GM19193 (cell line): Measurements from ENCODE around the gene UNC13B.

Experiments used
- POLR2A ChIP-seq: IDR thresholded peaks from 4 replicates; pipeline ENCODE4 v1.6.1; 2011; ENCODE audit not compliant: insufficient read depth, insufficient read length; ENCODE audit errors: extremely low read depth

UNC13B gene

DNA sequence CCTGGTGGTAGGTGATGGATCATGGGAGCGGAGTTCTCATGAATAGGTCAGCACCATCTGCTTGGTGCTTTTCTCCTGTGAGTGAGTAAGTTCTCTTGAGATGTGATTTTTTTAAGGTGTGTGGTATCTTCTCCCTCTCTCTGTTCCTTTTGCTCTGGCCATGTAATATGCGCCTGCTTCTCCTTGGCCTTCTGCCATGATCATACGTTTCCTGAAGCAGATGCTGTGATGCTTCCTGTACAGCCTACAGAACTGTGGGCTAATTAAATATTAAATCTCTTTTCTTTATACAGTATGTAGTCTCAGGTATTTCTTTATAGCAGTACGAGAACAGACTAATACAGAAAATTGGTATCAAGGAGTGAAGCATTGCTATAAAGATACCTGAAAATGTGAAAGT, 36.4 kb downstream of the UNC13B start:
- TF ChIP-seq POLR2A, result no peak

DNA sequence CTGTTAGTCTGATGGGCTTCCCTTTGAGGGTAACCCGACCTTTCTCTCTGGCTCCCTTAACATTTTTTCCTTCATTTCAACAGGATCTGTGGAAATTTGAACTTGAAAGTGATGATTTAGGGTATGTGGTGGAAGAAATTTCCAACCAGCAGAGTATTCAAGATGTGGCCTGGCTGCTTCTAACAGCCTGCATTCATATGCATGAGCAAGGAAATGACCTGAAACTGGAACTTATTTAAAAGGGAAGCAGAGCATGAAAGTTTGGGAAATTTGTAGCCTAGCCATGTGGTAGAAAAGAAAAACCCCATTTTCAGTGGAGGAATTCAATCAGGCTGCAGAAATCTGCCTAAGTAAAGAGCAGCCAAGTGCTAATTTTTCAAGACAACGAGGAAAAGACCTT, 41.7 kb downstream of the UNC13B start:
- no peak for TF ChIP-seq POLR2A

DNA sequence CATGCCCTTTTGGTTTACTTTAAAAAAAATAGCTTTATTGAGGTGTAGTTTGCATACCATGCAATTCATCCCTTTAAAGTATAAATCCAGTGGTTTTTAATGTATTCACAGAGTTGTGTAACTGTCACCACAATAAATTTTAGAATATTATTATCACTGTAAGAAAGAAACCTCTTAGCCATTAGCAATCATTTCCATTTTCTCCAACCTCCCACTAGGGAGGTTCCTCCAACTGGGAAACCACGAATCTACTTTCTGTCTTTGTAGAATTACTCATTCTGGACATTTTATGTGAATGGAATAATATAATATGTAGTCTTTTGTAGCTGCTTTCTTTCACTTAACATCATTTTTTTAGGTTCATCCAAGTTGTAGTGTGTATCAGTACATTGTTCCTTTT, 43.5 kb downstream of the UNC13B start:
- TF ChIP-seq POLR2A, result no peak

DNA sequence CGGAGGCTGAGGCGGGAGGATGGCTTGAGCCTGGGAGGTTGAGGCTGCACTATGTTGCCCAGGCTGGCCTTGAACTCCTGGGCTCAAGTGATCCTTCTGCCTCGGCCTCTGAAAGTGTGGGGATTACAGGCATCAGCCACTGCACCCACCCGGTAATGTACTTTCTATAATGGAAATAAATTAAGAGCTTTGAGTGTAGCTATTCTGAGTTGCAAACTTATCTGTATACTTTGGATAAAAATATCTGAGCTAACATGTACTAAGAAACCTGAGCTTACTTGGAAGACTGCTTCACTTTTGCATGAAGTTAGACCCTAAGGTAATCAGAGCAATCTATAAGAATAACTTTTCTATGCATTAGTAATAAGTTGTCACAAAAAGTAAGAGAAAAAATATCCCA, 50.0 kb downstream of the UNC13B start:
- no peak for TF ChIP-seq POLR2A

DNA sequence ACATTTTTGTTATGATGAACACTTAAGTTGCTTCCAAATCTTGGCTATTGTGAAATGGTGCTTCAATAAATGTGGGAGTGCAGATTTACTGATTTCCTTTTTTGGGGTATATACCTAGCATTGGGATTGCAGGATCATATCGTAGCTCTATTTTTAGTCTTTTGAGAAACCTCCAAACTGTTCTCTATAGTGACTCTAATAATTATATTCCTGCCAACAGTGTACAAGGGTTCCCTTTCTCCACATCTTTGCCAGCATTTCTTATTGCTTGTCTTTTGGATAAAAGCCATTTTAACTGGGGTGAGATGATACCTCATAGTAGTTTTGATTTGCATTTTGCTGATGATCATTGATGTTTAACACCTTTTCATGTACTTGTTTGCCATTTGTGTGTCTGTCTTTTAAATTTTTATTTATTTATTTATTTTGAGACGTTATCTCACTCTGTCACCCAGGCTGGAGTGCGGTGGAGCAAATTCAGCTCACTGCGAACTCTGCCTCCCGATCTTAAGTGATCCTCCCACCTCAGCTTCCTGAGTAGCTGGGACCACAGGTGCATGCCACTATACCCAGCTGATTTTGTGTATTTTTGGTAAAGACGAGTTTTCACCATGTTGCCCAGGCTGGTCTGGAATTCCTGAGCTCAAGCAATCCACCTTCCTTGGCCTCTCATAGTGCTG, 59.0 kb downstream of the UNC13B start:
- no peak for TF ChIP-seq POLR2A

DNA sequence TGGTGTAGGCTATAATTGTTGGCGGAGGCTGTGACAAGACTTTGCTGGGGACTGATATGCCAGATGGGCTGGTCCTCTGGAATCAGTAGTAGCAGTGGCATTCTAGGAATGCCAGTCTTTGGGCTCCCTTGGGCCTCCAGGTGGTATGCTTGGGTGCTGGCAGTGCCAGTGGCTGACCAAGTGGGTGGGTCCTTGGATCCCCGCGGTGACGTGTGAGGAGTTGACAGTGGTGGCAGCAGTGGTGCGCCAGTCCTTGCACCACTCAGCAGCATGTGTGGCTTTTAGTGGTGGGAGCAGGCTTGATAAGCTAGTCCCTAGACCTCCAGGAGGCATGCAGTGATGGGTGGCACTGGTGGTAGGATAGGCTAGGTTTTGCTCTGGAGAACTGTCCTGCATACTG, 63.9 kb downstream of the UNC13B start:
- TF ChIP-seq POLR2A, result no peak

DNA sequence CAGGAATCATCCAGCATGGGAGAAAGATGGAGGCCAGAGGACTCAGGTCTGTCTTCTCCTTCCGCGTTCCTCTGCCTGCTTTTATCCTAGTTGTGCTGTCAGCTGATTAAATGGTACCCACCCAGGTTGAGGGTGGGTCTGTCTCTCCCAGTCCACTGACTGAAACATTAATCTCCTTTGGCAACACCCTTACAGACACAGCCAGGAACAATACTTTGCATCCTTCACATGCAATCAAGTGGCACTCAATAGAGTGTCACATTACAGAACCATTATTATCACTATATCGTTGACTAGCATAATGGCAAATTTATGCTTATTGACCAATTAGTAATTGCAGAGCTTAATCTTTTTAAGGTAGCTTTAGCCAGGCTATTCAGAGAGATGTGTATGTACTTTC, 64.8 kb downstream of the UNC13B start:
- no peak for TF ChIP-seq POLR2A

DNA sequence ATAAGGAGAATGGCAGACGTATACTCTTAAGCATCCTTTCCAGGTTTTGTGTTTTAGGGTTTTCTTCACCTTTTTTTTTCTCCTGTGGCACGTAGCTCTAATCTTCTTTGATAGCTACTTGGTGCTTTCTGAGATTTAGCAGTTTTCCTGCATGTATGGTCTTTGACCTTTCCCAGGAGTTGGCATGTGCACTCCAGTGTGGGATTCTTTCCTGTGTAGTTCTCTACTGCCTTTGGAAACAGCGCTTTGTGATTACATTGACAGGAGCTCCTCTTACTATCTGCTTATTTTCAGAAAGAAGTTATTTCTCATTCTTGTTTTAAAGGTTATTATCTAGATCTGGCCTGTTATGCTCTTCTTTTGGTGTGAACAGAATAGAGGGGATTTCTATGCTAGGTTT, 65.5 kb downstream of the UNC13B start:
- TF ChIP-seq POLR2A, result no peak

DNA sequence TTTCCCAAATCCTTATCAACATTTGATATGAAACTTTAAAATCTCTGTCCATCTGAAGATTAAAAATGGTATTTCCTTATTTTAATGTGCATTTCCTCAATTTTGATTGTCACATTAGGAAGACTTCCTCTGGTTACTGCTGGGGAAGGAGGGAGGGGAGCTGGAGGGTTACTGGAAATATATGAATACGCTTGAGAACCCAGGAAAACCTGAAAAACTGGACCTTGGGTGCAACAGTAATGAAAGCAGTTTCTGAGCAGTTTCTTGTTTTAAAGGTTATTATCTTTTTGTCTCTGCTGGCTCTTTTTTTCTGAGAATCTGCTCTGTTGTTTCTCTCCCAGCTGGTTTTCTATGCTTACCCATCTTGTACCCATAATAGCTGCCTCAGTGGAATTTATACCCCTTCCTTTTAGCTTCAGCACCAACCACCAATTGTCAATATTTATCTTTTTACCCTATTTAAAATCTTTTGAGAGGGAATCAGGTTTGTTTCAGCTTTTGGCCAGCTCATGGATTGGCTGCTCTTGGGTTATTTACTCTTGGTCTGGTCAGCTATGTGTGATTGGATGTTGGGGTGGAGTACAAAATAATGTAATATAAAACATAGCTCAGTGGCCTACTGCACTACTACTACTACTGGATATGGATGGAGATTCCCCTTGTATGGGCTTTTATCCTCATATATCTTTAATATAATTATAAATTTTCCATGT, 67.4 kb downstream of the UNC13B start:
- no peak for TF ChIP-seq POLR2A

DNA sequence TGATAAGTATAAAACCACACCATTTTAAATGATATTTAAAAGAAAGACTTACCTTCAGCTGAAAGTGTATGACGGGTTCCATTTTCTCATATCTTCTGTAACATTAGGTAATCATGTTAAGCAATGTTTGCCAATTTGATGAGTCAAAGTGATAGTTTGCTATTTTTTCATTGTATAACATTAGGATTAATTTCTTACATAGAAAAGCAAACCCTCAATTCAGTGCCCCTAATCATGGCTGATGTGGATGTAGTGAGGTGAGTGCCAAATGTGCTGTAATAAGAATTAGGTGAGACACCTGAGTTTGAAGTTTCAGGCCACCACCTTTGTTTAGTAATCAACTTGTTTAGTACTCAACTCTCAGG, 68.0 kb downstream of the UNC13B start:
- TF ChIP-seq POLR2A, result no peak

DNA sequence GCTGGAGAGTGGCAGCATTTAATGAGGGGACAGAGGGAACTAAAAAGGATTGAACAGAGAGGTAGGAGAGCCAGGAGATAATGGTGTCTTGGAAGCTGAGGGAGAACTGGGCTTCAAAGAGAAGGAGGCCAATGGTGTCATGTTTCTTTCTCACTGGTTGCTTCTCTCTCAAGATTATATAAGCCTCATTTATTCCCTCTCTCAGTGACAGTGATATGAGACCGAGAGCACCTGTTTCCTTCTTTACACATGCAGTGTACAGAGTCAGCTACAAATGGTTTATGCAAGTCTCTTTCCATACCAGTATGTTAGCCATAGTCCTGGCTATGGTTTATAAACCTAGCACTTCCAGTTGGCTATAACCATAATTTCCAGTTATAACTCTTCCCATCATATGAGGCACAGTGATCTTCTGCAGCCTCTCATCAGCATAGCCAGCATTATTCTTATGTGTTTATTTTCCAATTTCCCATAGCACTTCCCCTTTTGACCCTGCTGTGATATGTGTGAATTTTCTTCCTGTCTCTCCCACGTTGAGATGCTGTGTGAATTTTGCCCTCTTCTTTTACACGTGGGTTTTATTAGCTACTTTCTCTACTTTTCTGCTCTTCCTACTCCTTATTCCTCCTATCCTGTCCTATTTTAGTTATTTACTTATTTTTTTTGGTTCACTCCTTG, 71.2 kb downstream of the UNC13B start:
- TF ChIP-seq POLR2A, result no peak

DNA sequence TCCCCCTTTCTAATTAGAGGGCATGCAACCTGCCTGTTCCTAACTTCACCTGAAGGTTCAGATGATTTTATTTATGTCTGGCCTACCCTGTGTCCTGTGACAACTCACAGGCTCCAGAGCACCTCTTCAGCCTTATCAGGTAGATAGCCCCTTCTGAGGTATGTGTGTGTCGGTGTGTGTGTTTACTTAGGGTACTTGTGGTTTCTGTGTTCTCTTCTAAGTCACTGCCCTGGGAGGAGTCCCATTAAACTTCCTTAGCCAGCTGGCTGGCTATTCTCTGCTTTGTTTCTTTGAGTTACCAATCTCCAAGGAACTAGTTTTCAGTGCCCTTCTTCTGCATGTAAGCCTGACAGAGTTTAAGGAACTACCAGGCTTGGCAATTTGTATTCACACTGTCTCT, 74.9 kb downstream of the UNC13B start:
- no peak for TF ChIP-seq POLR2A

DNA sequence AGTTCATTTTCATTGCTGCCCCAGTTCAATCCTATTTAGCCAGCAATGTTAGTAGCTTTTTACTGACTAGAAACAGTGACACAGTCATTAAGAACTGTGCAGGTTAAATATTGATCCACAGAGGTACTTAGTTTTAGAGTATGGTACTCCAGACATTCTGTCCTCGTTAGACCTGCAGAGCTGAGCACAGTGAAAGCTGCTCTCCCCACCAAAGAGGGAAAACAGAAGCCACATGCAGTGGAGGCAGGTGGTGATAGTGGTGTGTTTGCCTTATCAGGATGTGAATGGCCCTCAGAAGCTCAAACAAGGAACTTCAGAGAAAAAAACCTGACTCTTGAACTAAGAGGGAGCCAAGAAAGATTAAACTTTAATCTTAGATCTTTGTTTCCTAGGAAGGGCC, 75.5 kb downstream of the UNC13B start:
- TF ChIP-seq POLR2A, result no peak

DNA sequence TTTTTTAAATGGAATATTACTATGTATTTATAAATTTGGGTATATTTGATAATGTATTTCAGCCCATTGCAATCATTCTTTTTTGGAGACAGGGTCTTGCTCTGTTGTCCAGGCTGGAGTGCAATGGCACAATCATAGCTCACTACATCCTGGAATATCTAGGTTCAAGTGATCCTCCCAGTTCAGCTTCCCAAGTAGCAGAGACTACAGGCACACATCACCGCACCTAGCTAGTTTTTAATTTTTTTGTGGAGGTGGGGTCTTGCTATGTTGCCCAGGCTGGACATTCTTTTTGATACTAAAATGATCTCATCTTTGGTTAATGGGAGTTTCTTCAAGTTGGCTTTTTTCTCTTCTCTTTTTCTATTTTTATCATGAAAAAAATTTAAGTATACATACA, 91.3 kb downstream of the UNC13B start:
- no peak for TF ChIP-seq POLR2A

DNA sequence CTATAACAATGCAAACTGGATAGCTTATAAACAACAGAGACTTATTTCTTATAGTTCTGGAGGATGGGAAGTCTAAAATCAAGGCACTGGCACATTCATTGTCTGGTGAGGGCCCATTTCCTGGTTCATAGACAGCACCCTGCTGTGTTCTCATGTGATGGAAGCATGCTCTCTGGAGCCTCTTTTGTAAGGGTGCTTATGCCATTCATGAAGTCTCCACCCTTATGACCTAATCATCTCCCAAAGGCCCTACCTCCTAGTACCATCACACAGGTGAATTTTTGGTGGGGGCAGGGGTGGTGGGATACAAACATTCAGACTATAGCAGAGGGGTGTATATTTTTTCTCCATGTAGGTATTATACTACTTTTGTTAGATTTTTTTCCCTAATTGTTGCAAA, 92.4 kb downstream of the UNC13B start:
- no peak for TF ChIP-seq POLR2A
